Epithelial cell of alveolus of lung (primary cell): Measurements from ENCODE around the gene MPZ. TPM values are rescaled to one million over a fixed set of nuclear protein-coding genes. Genes with fewer than 3 reads are reported as not detected.

ENCODE experiments used
- total RNA-seq: library from RNA; depleted of rRNA; stranded (reverse); fragments of >200 nt; gene quantifications from 2 replicates; pipeline ENCODE4 v1.2.1, GENCODE V29; 2015

The MPZ gene
- total RNA-seq: 1.4 and 2.1 TPM in 2 replicates

GRCh38 chr1:161309868-161310267 is at the start of gene MPZ:
MPZ (minus strand) TSS chr1:161309968; CDS start chr1:161309905, 63 bp downstream.

GRCh38 chr1:161314201-161314981 is 4.6 kb upstream of the MPZ start, which contains the start of gene SDHC:
SDHC (plus strand) TSS chr1:161314381; CDS start chr1:161314406, 25 bp downstream.

GRCh38 chr1:161258439-161259344 is 51.1 kb downstream of the MPZ start, which contains the start of gene PCP4L1:
PCP4L1 (plus strand) TSS chr1:161258745; CDS start chr1:161258975, 230 bp downstream.

Other genes starting within 250 kb of the MPZ start
- not detected in 2 replicates for gene ARHGAP30, start 240.1 kb downstream of the MPZ start, total RNA-seq
- 0.65 and 0.72 TPM in 2 replicates for gene NECTIN4, start 220.4 kb downstream of the MPZ start, total RNA-seq
- 0.96 and 1.0 TPM in 2 replicates for gene KLHDC9, start 211.6 kb downstream of the MPZ start, total RNA-seq
- 32.3 and 71.8 TPM in 2 replicates for gene PFDN2, start 191.9 kb downstream of the MPZ start, total RNA-seq
- 35.5 and 44.5 TPM in 2 replicates for gene NIT1, start 191.9 kb downstream of the MPZ start, total RNA-seq
- gene DEDD, start 177.3 kb downstream of the MPZ start, total RNA-seq: 22.4 and 25.6 TPM in 2 replicates
- gene UFC1, start 156.0 kb downstream of the MPZ start, total RNA-seq: 52.1 and 70.3 TPM in 2 replicates
- gene USP21, start 150.5 kb downstream of the MPZ start, total RNA-seq: 12.3 and 24.3 TPM in 2 replicates
- 10.9 and 12.7 TPM in 2 replicates for gene PPOX, start 143.5 kb downstream of the MPZ start, total RNA-seq
- 30.5 and 33.3 TPM in 2 replicates for gene B4GALT3, start 132.5 kb downstream of the MPZ start, total RNA-seq
- 7.4 and 11.0 TPM in 2 replicates for gene ADAMTS4, start 110.9 kb downstream of the MPZ start, total RNA-seq
- 109 and 222 TPM in 2 replicates for gene NDUFS2, start 107.6 kb downstream of the MPZ start, total RNA-seq
- gene FCER1G, start 94.7 kb downstream of the MPZ start, total RNA-seq: 0.26 and 6.1 TPM in 2 replicates
- not detected in 2 replicates for gene APOA2, start 86.3 kb downstream of the MPZ start, total RNA-seq
- gene TOMM40L, start 83.9 kb downstream of the MPZ start, total RNA-seq: 12.1 and 12.7 TPM in 2 replicates
- gene NR1I3, start 71.8 kb downstream of the MPZ start, total RNA-seq: not detected in 2 replicates
- gene PCP4L1, start 51.2 kb downstream of the MPZ start, total RNA-seq: not detected in 2 replicates
- gene SDHC, start 4.4 kb upstream of the MPZ start, total RNA-seq: 27.5 and 52.1 TPM in 2 replicates
- gene CFAP126, start 57.9 kb upstream of the MPZ start, total RNA-seq: not detected in 2 replicates
- gene FCGR2A, start 195.5 kb upstream of the MPZ start, total RNA-seq: 0.72 and 1.4 TPM in 2 replicates
- 0.39 TPM in 1 of 2 replicates, not detected in the other for gene HSPA6, start 214.6 kb upstream of the MPZ start, total RNA-seq
- gene FCGR3A, start 239.8 kb upstream of the MPZ start, total RNA-seq: not detected in 2 replicates